HepG2 (cell line): ENCODE measurements around the gene VEZF1. TPM values are rescaled to one million over a fixed set of nuclear protein-coding genes. Genes with fewer than 3 reads are reported as not detected.

Experiments
- HES4 ChIP-seq: sonication (generic); formaldehyde crosslinking; IDR thresholded peaks from 2 replicates; pipeline ENCODE4 v1.9.0; 2021; ENCODE audit warnings: mild to moderate bottlenecking, missing genetic modification reagents, borderline replicate concordance
- NFRKB ChIP-seq: fragments of 450-650 bp; IDR thresholded peaks from 2 replicates; pipeline ENCODE4 v1.6.1; 2017
- PBX3 ChIP-seq: sonication (generic); formaldehyde crosslinking; IDR thresholded peaks from 2 replicates; pipeline ENCODE4 v1.8.1; 2023; ENCODE audit warnings: missing genetic modification reagents, inconsistent platforms, borderline replicate concordance
- SRSF9 ChIP-seq: fragments of 200-400 bp; formaldehyde crosslinking; IDR thresholded peaks from 2 replicates; pipeline ENCODE4 v1.6.1; 2018; ENCODE audit warnings: borderline replicate concordance, mild to moderate bottlenecking, low read depth, low read length; ENCODE audit not compliant: insufficient read depth, poor library complexity, severe bottlenecking
- TIGD3 ChIP-seq: sonication (generic); formaldehyde crosslinking; IDR thresholded peaks from 2 replicates; pipeline ENCODE4 v1.5.1; 2020; ENCODE audit warnings: mild to moderate bottlenecking, missing genetic modification reagents, borderline replicate concordance
- YEATS2 ChIP-seq: sonication (generic); formaldehyde crosslinking; IDR thresholded peaks from 2 replicates; pipeline ENCODE4 v1.4.0; 2020; ENCODE audit warnings: missing genetic modification reagents, borderline replicate concordance
- ZNF446 ChIP-seq: sonication (generic); formaldehyde crosslinking; IDR thresholded peaks from 2 replicates; pipeline ENCODE4 v1.5.0; 2020; ENCODE audit warnings: mild to moderate bottlenecking, missing genetic modification reagents
- ZNF563 ChIP-seq: sonication (generic); formaldehyde crosslinking; IDR thresholded peaks from 2 replicates; pipeline ENCODE4 v1.8.0; 2022; ENCODE audit warnings: mild to moderate bottlenecking, moderate library complexity, missing genetic modification reagents
- ZNF672 ChIP-seq: sonication (generic); formaldehyde crosslinking; IDR thresholded peaks from 2 replicates; pipeline ENCODE4 v1.8.1; 2022; ENCODE audit warnings: missing genetic modification reagents
- ZNF83 ChIP-seq: sonication (generic); formaldehyde crosslinking; IDR thresholded peaks from 2 replicates; pipeline ENCODE4 v1.4.0; 2020; ENCODE audit warnings: missing genetic modification reagents, mild to moderate bottlenecking, borderline replicate concordance
- polyA plus RNA-seq, 8 experiments: library from polyadenylated mRNA; depleted of rRNA in 3 of 8; stranded (reverse) in 7 of 8; unstranded in 1 of 8; fragments of >200 nt; fragmentation: Illumina TruSeq in 4 of 8; extraction: Trizol in 4 of 8; gene quantifications; 2 replicates each; pipeline versions ENCODE4 v1.2.1 to v1.2.3, GENCODE V29; 2011 to 2016; ENCODE audit warnings: low read depth in 4 of 8, missing spikeins in 1 of 8, mixed read lengths in 1 of 8; ENCODE audit not compliant: insufficient read depth in 1 of 8
- total RNA-seq, 5 experiments: library from RNA; depleted of rRNA; stranded (reverse); fragments of >200 nt; fragmentation: Illumina TruSeq; extraction: Trizol; gene quantifications; 2 replicates each; pipeline ENCODE4 v1.2.3, GENCODE V29; 2016; ENCODE audit warnings: low read depth in 1 of 5
- TF ChIP-seq, protein P1 (sequence below): sonication (generic); formaldehyde crosslinking; IDR thresholded peaks from 2 replicates; pipeline ENCODE4 v1.5.0; 2020; ENCODE audit warnings: missing genetic modification reagents, mild to moderate bottlenecking, borderline replicate concordance
- TF ChIP-seq, protein P2 (sequence below): sonication (generic); formaldehyde crosslinking; IDR thresholded peaks from 2 replicates; pipeline ENCODE4 v1.5.0; 2020; ENCODE audit warnings: mild to moderate bottlenecking, missing genetic modification reagents, borderline replicate concordance
- TF ChIP-seq, protein P3 (sequence below): sonication (generic); formaldehyde crosslinking; IDR thresholded peaks from 2 replicates; pipeline ENCODE4 v1.8.1; 2022; ENCODE audit warnings: mild to moderate bottlenecking, missing genetic modification reagents
- TF ChIP-seq, protein P4 (sequence below): sonication (generic); formaldehyde crosslinking; IDR thresholded peaks from 2 replicates; pipeline ENCODE4 v1.4.0; 2020; ENCODE audit warnings: missing genetic modification reagents

Gene VEZF1
- total and polyA plus RNA-seq, 2 of the 13 experiments (the other 11 are each of a cell fraction or from before 2014, with no cell fraction given) = 45.9 to 49.7 TPM

DNA sequence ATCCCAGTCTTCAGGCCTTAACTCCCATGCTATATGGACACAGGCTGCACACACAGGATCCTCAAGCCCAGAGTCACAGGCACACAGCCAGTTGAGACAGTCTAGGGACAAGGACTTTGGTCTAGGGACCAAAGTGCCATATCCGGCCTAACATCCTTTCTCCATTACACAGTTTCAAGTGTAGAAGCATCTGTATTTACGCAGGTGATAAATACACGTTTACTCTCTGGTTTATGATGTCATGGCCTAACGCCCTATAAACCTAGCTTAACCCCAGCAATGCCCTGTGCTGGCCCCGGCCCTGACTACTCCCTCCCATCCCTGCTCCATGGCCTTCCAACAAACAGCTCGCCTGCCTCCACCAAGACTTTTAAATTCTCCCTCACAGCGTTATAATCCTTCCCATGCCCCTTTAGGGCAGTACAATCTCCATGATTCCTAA is 50.0 kb downstream of the VEZF1 start (continued):
- no peak for TF ChIP-seq TIGD3
- no peak for TF ChIP-seq PBX3
- TF ChIP-seq, protein P1, sequence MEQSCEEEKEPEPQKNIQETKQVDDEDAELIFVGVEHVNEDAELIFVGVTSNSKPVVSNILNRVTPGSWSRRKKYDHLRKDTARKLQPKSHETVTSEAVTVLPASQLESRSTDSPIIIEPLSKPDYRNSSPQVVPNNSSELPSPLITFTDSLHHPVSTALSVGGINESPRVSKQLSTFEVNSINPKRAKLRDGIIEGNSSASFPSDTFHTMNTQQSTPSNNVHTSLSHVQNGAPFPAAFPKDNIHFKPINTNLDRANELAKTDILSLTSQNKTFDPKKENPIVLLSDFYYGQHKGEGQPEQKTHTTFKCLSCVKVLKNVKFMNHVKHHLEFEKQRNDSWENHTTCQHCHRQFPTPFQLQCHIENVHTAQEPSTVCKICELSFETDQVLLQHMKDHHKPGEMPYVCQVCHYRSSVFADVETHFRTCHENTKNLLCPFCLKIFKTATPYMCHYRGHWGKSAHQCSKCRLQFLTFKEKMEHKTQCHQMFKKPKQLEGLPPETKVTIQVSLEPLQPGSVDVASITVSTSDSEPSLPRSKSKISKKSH = no peak
- TF ChIP-seq ZNF563 (CRISPR knock-in tag) = no peak
- TF ChIP-seq, protein P2, sequence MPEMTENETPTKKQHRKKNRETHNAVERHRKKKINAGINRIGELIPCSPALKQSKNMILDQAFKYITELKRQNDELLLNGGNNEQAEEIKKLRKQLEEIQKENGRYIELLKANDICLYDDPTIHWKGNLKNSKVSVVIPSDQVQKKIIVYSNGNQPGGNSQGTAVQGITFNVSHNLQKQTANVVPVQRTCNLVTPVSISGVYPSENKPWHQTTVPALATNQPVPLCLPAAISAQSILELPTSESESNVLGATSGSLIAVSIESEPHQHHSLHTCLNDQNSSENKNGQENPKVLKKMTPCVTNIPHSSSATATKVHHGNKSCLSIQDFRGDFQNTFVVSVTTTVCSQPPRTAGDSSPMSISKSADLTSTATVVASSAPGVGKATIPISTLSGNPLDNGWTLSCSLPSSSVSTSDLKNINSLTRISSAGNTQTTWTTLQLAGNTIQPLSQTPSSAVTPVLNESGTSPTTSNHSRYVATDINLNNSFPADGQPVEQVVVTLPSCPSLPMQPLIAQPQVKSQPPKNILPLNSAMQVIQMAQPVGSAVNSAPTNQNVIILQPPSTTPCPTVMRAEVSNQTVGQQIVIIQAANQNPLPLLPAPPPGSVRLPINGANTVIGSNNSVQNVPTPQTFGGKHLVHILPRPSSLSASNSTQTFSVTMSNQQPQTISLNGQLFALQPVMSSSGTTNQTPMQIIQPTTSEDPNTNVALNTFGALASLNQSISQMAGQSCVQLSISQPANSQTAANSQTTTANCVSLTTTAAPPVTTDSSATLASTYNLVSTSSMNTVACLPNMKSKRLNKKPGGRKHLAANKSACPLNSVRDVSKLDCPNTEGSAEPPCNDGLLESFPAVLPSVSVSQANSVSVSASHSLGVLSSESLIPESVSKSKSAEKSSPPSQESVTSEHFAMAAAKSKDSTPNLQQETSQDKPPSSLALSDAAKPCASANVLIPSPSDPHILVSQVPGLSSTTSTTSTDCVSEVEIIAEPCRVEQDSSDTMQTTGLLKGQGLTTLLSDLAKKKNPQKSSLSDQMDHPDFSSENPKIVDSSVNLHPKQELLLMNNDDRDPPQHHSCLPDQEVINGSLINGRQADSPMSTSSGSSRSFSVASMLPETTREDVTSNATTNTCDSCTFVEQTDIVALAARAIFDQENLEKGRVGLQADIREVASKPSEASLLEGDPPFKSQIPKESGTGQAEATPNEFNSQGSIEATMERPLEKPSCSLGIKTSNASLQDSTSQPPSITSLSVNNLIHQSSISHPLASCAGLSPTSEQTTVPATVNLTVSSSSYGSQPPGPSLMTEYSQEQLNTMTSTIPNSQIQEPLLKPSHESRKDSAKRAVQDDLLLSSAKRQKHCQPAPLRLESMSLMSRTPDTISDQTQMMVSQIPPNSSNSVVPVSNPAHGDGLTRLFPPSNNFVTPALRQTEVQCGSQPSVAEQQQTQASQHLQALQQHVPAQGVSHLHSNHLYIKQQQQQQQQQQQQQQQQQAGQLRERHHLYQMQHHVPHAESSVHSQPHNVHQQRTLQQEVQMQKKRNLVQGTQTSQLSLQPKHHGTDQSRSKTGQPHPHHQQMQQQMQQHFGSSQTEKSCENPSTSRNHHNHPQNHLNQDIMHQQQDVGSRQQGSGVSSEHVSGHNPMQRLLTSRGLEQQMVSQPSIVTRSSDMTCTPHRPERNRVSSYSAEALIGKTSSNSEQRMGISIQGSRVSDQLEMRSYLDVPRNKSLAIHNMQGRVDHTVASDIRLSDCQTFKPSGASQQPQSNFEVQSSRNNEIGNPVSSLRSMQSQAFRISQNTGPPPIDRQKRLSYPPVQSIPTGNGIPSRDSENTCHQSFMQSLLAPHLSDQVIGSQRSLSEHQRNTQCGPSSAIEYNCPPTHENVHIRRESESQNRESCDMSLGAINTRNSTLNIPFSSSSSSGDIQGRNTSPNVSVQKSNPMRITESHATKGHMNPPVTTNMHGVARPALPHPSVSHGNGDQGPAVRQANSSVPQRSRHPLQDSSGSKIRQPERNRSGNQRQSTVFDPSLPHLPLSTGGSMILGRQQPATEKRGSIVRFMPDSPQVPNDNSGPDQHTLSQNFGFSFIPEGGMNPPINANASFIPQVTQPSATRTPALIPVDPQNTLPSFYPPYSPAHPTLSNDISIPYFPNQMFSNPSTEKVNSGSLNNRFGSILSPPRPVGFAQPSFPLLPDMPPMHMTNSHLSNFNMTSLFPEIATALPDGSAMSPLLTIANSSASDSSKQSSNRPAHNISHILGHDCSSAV = no peak
- TF ChIP-seq YEATS2 (CRISPR knock-in tag) = peak; percentile 54; the same call in 1 of the 2 replicates
- TF ChIP-seq, protein P3, sequence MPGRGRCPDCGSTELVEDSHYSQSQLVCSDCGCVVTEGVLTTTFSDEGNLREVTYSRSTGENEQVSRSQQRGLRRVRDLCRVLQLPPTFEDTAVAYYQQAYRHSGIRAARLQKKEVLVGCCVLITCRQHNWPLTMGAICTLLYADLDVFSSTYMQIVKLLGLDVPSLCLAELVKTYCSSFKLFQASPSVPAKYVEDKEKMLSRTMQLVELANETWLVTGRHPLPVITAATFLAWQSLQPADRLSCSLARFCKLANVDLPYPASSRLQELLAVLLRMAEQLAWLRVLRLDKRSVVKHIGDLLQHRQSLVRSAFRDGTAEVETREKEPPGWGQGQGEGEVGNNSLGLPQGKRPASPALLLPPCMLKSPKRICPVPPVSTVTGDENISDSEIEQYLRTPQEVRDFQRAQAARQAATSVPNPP (CRISPR knock-in tag) = no peak
- no peak for TF ChIP-seq ZNF446 (CRISPR knock-in tag)
- TF ChIP-seq ZNF83 (CRISPR knock-in tag) = no peak
- TF ChIP-seq SRSF9 = no peak
- no peak for TF ChIP-seq ZNF672 (CRISPR knock-in tag)
- TF ChIP-seq HES4 (CRISPR knock-in tag) = no peak
- TF ChIP-seq, protein P4, sequence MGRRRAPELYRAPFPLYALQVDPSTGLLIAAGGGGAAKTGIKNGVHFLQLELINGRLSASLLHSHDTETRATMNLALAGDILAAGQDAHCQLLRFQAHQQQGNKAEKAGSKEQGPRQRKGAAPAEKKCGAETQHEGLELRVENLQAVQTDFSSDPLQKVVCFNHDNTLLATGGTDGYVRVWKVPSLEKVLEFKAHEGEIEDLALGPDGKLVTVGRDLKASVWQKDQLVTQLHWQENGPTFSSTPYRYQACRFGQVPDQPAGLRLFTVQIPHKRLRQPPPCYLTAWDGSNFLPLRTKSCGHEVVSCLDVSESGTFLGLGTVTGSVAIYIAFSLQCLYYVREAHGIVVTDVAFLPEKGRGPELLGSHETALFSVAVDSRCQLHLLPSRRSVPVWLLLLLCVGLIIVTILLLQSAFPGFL (CRISPR knock-in tag) = no peak
- no peak for TF ChIP-seq NFRKB
